ENCODE data around the gene GRIFIN.
"Not testable (repeated sequence)": the region's sequence is repeated elsewhere in the genome, so short reads cannot be mapped to it uniquely, and the experiment has no call there.

The GRIFIN gene

GRCh38 chr7:2478399-2478785 is 2.2 kb upstream of the GRIFIN start:
- DNase-seq (ENCODE audit: low read depth in 2 of 2) = no peak

GRCh38 chr7:2477447-2478398 is 1.5 kb upstream of the GRIFIN start:
- DNase-seq (ENCODE audit: low read depth in 2 of 2) = peak; percentile 21 to 34

- DNase-seq (ENCODE audit: low read depth in 2 of 2) = no peak
Observed at GRCh38 chr7:2476776-2477446, 713 bp upstream of the GRIFIN start.

GRCh38 chr7:2475678-2476015 is 551 bp downstream of the GRIFIN start:
- no peak for DNase-seq (ENCODE audit: low read depth in 2 of 2)

DNA sequence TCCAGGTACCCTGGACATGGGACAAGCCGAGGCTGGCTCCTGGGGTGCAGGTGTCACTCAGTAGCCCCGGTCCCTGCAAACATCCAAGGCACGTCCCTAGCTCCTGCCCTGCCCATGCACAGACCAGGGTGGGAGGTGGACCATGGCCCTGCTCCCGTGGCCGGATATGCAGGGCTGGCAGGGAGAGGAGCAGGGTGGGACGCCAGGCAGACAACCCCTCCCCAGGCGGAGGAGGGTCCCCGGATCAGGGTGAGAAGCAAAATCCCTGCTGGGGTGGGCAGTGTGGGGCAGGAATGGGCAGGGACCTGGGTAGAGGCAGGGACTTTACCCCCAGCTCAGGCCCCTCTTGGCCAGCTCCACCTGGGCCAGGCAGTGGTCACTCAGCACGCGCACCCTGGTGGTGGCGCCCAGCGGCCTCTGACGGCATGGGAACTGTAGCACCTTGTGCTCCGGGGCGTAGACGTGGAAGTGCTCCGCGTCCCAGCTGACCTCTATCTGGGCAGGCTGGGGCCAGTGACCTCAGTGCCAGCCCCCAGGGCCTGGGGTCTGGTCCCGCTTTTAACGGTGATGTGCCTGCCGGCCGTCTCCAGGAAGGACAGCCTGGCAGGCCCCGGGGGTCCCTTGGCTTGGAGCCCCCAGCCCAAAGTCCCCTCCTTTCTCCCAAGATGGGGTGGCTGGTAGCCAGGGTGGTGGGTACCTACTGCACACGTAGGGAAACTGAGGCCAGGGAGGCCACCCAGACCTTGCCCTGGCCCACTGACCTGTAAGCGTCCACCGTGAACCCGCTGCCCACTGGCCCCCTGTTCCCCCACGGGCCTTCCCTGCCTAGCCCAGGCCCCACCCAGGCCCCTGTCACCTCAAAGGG is 1.2 kb downstream of the GRIFIN start:
- DNase-seq (ENCODE audit: low read depth in 2 of 2) = no peak

- no peak for DNase-seq (ENCODE audit: low read depth in 2 of 2)
Observed at GRCh38 chr7:2474224-2474623, 2.0 kb downstream of the GRIFIN start.

DNA sequence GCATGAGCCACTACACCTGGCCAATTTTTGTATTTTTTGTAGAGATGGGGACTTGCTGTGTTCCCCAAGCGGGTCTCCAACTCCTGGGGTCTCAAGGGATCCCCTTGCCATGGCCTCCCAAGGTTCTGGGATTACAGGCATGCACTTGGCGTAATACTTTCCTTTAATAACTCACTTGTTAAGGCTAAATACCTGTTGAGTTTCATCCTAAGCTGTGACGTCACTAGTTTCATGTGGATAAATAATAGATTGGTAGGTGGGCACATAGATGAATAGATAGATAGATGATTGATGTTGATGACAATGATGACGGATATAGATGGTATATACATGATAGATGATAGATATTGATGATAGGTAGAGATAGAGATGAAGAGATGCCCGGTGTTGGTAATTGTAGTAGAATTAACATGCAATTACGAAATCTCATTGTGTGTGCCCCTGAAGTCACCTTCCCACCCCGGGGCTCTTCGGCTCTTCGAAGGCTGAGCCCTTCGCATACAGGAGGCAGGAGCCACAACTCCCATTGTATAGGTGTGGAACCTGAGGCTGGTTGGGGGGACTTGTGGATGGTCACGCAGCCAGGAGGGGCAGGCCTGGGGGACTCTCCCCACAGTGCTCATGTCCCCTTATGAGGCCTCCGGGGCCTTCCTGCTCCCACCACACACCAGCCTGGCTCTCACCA is 2.6 kb downstream of the GRIFIN start:
- no peak for DNase-seq (ENCODE audit: low read depth in 2 of 2)

DNA sequence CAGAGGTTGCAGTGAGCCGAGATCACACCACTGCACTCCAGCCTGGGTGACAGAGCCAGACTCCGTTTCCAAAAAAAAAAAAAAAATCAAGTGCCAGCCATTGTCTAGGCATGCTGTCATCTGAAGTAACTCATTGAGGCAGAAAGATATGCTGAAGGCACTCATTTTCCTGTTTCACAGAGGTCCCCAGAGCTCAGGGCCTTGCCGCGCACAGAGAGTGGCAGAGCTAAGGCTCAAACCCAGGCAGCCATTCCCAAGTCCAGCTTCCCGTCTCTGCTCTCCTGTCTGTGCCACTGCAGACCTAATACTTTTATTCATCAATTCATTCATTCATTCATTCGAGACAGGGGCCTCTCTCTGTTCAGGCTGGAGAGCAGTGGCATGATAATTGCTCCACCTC is 3.5 kb downstream of the GRIFIN start:
- no peak for DNase-seq (ENCODE audit: low read depth in 2 of 2)

- DNase-seq (ENCODE audit: low read depth in 2 of 2) = no peak
Observed at GRCh38 chr7:2471396-2471795, 4.8 kb downstream of the GRIFIN start.

- DNase-seq (ENCODE audit: low read depth in 2 of 2) = no peak
Observed at GRCh38 chr7:2471022-2471329, 5.2 kb downstream of the GRIFIN start.

DNA sequence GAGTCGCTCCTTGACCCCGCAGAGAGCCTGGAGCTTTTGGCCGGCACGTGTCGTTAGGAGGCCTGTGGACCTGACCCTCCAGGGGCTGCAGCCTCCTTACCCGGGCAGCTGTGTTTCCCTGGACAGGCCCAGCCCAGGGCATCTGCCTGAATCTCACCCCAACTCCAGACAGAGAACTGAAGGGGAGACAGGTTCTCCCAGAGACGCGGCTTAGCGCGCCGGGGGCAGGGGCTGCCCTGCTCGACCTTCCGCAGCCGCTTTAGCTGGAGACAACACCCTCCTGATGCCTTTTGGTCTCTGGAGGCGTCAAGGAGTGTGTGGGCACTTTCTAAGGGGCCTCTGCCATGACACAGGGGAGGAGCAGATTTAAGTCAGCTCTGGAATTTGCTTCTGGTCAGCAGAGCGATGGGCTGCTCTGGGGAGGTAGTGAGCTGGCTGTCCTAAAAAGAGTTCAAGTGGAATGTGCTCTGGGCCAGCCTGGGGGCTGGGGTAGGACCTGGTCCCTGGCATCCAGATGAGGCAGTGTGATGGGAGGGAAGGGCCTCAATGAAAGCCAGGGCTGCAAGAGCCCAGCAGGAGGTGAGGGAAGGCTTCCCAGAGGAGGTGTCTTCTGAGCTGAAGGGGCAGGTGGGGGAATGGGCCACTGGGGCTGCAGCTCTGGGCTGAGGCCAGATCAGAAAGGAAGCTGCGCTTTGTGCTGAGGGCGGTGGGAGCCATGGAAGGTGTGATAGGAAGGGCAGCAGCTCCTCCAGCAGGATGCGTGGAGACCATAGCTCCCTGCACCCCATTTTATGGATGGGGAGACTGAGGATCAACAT is 5.8 kb downstream of the GRIFIN start:
- DNase-seq (ENCODE audit: low read depth in 2 of 2) = no peak

- not testable (repeated sequence) for DNase-seq (ENCODE audit: low read depth in 2 of 2)
Observed at GRCh38 chr7:2469460-2470203, 6.6 kb downstream of the GRIFIN start.

GRCh38 chr7:2468227-2468626 is 8.0 kb downstream of the GRIFIN start:
- no peak for DNase-seq (ENCODE audit: low read depth in 2 of 2)

GRCh38 chr7:2466675-2467074 is 9.5 kb downstream of the GRIFIN start:
- no peak for DNase-seq (ENCODE audit: low read depth in 2 of 2)

GRCh38 chr7:2465928-2466327 is 10.3 kb downstream of the GRIFIN start:
- no peak for DNase-seq (ENCODE audit: low read depth in 2 of 2)

DNA sequence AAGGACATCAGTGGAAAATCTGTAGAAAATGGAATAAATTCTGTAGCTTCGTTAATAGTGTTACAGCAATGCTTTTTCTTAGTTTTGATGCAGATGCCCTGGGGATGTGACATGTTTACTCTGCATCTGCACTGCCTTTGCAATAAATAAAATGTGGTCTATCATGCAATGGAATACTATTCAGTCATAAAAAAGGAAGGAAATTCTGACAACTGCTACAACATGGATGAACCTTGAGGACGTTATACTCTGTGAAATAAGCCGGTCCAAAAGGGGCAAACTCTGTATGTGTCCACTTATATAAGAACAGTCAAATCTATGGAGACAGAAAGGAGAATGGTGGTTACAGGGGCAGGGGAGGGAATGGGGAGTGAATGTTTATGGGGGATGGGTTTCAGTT is 13.5 kb downstream of the GRIFIN start:
- no peak for DNase-seq (ENCODE audit: low read depth in 2 of 2)

- DNase-seq (ENCODE audit: low read depth in 2 of 2) = no peak
Observed at GRCh38 chr7:2461268-2462026, 14.8 kb downstream of the GRIFIN start.

- DNase-seq (ENCODE audit: low read depth in 2 of 2) = no peak
Observed at GRCh38 chr7:2460641-2461040, 15.6 kb downstream of the GRIFIN start.

DNA sequence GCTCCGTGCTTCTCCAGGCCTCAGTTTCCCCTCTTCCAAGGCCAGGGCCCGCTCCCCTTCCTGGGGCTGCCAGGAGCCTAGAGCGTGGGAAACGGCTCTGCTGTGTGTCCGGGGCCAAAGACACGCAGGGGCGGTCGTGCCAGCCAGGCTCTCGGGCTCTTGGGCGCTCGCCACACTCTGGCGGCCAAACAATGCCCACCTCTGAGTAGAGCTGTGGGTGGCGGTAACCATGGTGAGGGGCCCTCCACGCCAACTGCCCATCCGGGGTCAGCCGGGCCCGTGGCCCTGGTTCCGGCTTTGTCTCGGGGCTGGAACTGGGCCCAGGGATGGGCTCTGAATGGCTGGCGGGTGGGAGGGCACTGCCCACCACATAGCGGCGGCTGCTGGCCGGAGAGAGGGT is 16.0 kb downstream of the GRIFIN start:
- DNase-seq (ENCODE audit: low read depth in 2 of 2) = no peak

- no peak for DNase-seq (ENCODE audit: low read depth in 2 of 2)
Observed at GRCh38 chr7:2459674-2460073, 16.5 kb downstream of the GRIFIN start.

All from stimulated activated CD8-positive, alpha-beta memory T cell treated with anti-CD3 and anti-CD28 coated beads, Interleukin-7, amount 100 ng/mL, for 1 hour (primary cell).